ENCODE measurements around the gene MAPK8IP1.

Gene MAPK8IP1

DNA sequence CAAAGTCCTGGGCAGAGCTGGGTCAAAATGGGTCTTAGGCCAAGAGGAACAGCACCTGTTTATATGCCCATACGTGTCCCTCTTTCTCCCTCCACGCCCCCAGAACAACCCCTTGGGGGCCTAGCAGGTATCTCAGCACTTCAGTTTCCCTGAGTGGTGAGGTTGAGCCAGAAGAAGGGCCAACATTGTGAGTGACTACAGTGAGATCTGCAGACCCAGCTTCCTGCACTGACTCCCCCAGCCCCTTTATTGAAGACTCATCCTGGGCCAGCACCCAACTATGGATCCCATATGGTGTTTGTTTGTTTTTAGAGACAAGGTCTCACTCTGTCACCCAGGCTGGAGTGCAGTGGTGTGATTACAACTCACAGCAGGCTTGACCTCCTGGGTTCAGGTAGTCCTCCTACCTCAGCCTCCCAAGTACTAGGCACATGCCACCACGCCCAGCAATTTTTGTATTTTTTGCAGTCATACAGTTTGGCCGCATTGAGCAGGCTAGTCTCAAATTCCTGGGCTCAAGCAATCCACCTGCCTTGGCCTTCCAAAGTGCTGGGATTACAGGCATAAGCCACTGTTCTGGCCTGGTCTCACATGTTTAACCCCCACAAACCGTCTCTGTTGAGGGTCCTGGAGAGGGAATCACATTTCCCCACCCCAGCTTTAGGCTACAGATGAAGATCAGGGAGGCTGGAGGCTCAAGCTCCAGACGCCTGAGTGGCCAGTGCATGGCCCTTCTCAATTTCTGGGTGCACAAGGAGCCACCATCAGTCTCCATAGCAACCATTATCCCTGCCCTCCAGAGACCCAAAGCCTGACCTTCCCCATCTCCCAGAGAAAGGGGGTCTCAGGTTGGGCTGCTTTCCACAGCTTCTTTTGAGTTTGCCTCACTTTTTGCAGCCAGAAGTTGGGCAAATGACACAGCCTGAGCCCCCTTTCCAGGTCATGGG lies 35.4 kb downstream of the MAPK8IP1 start:
- no peak for DNase-seq (ENCODE audit: low spot score)
- in situ Hi-C loops (cut with MboI; ENCODE audit: low pct_unique_long_range_greater_than_20kb, low sequenced_read_pairs, unreplicated experiment) = no loop called here
- TF ChIP-seq, protein P1, sequence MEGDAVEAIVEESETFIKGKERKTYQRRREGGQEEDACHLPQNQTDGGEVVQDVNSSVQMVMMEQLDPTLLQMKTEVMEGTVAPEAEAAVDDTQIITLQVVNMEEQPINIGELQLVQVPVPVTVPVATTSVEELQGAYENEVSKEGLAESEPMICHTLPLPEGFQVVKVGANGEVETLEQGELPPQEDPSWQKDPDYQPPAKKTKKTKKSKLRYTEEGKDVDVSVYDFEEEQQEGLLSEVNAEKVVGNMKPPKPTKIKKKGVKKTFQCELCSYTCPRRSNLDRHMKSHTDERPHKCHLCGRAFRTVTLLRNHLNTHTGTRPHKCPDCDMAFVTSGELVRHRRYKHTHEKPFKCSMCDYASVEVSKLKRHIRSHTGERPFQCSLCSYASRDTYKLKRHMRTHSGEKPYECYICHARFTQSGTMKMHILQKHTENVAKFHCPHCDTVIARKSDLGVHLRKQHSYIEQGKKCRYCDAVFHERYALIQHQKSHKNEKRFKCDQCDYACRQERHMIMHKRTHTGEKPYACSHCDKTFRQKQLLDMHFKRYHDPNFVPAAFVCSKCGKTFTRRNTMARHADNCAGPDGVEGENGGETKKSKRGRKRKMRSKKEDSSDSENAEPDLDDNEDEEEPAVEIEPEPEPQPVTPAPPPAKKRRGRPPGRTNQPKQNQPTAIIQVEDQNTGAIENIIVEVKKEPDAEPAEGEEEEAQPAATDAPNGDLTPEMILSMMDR (IDR thresholded peaks at IDR 0.05; ENCODE audit: extremely low read depth, insufficient read depth, missing control alignments) = no peak

DNA sequence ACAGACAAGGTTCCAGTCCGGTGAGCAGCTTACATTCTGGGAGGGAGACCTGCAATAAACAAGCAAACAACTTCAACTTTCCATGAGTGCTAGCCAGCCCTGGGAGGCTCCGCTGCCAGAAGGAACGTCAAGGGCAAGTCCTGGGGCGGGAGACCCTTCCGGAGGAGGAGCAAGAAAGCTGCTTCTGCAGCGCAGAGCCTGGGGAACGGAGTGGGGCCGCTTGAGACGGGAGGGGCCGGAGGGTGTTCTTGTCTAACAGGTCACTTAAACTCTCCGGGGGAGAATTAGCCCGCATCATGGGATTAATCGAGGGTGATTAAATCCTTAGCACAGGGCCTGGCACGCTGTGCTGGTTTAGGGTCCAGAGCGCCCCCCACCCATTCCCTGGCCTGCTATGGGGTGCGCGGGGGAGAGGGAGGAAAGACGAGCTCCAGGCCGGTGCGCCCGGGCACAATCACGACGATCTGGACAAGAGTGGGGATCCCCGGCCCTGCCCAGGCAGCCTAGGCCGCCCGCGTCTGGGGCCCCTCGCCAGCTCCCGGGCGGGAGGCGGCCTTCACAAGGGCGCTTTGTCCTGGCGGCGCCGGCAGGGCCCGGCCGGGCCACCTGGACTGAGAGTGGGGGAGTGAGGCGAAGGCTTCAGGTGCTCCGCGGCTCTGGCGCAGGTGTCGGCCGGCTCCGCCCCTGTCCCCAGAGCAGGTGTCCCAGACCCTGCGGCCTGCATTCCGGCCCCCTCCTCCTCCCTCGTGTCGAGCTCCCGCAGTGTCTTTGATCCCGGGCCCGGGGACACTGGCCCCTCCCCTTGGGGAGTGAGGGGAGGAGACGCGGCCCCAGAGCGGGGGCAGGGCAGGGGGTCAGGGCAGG lies 36.3 kb downstream of the MAPK8IP1 start:
- TF ChIP-seq, protein P1 (IDR thresholded peaks at IDR 0.05; ENCODE audit: extremely low read depth, insufficient read depth, missing control alignments) = no peak
- in situ Hi-C loops (cut with MboI; ENCODE audit: low pct_unique_long_range_greater_than_20kb, low sequenced_read_pairs, unreplicated experiment) = no loop called here
- peak; percentile 40 for DNase-seq (ENCODE audit: low spot score)

DNA sequence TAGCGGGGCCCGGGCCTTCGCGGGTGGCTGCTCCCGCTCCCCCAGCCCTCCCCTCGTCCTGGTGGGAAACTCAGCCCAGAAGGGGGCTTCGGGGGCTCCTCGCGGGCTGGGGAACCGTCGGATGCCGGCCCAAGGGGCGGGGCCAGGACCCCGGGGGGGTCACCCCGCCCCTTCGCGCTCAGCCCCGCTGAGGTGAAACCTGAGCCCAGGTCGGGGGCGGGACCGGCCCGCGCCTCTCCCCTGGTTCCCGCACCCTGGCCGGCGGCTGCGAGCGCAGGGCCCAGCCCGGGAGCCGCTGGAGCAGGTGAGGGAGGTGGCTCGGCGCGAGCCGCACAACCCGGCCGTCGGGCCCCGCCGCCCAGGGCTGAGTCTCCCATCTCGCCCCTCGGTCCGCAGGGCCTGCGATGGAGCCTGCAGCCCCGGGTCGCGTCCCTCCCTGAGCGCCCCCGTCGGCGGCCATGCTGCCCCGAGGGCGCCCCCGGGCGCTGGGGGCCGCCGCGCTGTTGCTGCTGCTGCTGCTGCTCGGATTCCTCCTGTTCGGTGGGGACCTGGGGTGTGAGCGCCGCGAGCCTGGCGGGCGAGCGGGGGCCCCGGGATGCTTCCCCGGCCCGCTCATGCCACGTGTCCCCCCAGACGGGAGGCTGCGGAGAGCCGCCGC lies 37.1 kb downstream of the MAPK8IP1 start, which contains the start of gene LARGE2:
TSS of gene LARGE2 (plus strand) at position 232 of the 658 bp plus-strand sequence. CDS start at position 459, 227 bp downstream.
- TF ChIP-seq, protein P1 (IDR thresholded peaks at IDR 0.05; ENCODE audit: extremely low read depth, insufficient read depth, missing control alignments) = peak; percentile 16
- in situ Hi-C loops (cut with MboI; ENCODE audit: low pct_unique_long_range_greater_than_20kb, low sequenced_read_pairs, unreplicated experiment) = no loop called here
- peak; percentile 66 for DNase-seq (ENCODE audit: low spot score)

DNA sequence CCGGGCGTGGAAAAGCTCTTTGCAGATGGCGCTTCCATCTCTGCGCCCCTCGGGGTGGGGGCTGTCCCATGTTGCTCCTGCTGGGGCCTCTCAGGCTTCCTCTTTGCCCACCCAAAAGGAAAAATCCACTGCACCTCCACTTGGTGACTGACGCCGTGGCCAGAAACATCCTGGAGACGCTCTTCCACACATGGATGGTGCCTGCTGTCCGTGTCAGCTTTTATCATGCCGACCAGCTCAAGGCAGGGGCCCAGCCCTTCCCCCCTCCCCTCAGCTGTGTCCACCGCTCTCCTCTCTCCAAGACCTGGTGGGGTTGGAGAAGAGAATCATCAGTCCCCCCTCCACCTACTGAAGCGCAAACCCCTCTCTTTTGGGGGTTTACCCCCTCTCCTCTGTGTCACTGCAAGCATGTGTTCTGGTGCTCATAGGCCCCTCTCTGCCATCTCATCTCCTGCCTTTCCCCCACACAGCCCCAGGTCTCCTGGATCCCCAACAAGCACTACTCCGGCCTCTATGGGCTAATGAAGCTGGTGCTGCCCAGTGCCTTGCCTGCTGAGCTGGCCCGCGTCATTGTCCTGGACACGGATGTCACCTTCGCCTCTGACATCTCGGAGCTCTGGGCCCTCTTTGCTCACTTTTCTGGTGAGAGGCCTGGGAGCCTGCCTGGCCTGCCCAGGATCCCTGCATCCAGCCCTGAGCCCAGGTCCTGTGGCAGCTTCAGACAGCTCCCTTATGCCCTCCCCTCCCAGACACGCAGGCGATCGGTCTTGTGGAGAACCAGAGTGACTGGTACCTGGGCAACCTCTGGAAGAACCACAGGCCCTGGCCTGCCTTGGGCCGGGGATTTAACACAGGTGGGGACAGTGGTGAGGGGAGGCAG lies 38.8 kb downstream of the MAPK8IP1 start:
- TF ChIP-seq, protein P1 (IDR thresholded peaks at IDR 0.05; ENCODE audit: extremely low read depth, insufficient read depth, missing control alignments) = no peak
- in situ Hi-C loops (cut with MboI; ENCODE audit: low pct_unique_long_range_greater_than_20kb, low sequenced_read_pairs, unreplicated experiment) = no loop called here
- DNase-seq (ENCODE audit: low spot score) = peak; percentile 34

DNA sequence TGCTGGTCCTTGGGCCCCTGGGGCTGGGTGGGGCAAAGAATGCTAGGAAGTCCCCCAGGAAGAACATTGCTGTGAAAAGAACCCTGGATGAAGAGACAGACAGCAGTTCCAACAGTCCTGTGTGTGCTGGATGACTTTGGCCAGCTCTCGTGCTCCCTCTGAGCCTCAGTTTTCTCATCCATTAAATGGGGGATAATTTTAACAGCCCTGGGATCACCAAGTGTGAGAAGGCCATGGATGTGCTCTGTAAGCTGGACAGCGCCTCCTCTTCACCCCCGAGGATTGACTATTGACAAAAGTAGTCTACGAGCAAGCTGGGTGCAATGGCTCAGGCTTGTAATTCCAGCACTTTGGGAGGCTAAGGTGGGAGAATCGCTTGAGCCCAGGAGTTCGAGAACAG lies 39.5 kb downstream of the MAPK8IP1 start:
- DNase-seq (ENCODE audit: low spot score) = no peak
- in situ Hi-C loops (cut with MboI; ENCODE audit: low pct_unique_long_range_greater_than_20kb, low sequenced_read_pairs, unreplicated experiment) = no loop called here
- TF ChIP-seq, protein P1 (IDR thresholded peaks at IDR 0.05; ENCODE audit: extremely low read depth, insufficient read depth, missing control alignments) = no peak
